Omental fat pad (tissue), 4 donors: Measurements from ENCODE around the gene TRAF2. TPM values are rescaled to one million over a fixed set of nuclear protein-coding genes. Genes with fewer than 3 reads are reported as not detected.

Experiments
- ATAC-seq: fragments of 150-250 bp; one replicate; pipeline ENCODE4 v1.9.1; 2016; ENCODE audit warnings: mild to moderate bottlenecking, moderate library complexity; ENCODE audit not compliant: low FRiP score
- DNase-seq: peaks from one replicate; pipeline ENCODE4 v3.0.0-alpha.2; 2019; ENCODE audit warnings: low spot score
- total RNA-seq, 4 donors: library from RNA; depleted of rRNA; stranded (reverse); fragments of >200 nt; gene quantifications; one replicate each; pipeline ENCODE4 v1.1.0, GENCODE V29; 2016
- TF ChIP-seq, protein P1 (sequence below), 3 donors: fragments of 450-650 bp; IDR thresholded peaks; one replicate each; pipeline ENCODE4 v1.5.1; 2016 to 2017; ENCODE audit warnings: antibody characterized with exemption in 3 of 3, mild to moderate bottlenecking in 3 of 3, moderate library complexity in 2 of 3

Gene TRAF2
- total RNA-seq, 4 donors from 2014 or later = 3.2 to 9.1 (median 5.1) TPM

DNA sequence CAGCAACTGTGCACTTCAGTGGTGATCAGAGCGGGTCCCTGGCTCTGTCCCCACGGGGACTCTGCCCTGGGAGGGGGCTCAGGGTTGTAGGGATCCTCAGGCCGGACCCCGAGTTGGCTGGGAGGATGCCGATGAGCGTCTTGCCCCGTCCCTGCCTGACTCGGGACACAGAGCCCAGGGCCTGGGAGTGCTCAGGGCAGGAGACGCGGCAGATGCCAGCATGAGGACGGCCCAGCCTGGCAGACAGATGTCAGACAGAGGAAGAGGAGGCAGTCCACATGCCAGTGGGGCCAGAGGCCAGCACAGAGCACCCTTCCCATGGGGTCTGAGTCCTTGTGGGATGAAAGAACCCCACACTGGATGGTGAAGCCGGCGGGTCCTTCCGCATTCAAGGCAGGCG is 77.0 kb downstream of the TRAF2 start:
- TF ChIP-seq, protein P1, sequence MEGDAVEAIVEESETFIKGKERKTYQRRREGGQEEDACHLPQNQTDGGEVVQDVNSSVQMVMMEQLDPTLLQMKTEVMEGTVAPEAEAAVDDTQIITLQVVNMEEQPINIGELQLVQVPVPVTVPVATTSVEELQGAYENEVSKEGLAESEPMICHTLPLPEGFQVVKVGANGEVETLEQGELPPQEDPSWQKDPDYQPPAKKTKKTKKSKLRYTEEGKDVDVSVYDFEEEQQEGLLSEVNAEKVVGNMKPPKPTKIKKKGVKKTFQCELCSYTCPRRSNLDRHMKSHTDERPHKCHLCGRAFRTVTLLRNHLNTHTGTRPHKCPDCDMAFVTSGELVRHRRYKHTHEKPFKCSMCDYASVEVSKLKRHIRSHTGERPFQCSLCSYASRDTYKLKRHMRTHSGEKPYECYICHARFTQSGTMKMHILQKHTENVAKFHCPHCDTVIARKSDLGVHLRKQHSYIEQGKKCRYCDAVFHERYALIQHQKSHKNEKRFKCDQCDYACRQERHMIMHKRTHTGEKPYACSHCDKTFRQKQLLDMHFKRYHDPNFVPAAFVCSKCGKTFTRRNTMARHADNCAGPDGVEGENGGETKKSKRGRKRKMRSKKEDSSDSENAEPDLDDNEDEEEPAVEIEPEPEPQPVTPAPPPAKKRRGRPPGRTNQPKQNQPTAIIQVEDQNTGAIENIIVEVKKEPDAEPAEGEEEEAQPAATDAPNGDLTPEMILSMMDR (IDR thresholded peaks at IDR 0.05) = no peak
- DNase-seq (no peak), ATAC-seq (no peak)

DNA sequence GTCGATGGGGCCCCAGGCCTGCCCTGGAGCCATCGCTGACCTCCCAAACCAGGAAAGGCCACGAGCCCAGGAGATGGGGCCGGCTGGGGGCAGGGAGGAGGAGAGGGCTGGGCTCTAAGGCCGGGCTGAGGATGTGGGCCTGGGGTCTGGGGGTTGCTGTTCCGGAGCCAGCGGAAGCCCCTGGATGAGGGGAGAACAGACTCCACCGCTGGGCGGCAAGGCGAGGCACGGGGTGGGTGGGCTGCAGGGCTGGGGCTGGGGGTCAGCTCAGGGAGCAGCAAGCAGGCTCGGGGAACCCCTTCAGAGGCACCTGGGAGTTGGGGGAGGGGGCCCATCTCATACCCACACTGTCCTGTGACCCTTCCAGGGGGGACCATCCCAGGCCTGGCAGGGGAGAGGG is 77.4 kb downstream of the TRAF2 start:
- no peak for DNase-seq
- TF ChIP-seq, protein P1 (IDR thresholded peaks at IDR 0.05) = no peak
- no peak for ATAC-seq

DNA sequence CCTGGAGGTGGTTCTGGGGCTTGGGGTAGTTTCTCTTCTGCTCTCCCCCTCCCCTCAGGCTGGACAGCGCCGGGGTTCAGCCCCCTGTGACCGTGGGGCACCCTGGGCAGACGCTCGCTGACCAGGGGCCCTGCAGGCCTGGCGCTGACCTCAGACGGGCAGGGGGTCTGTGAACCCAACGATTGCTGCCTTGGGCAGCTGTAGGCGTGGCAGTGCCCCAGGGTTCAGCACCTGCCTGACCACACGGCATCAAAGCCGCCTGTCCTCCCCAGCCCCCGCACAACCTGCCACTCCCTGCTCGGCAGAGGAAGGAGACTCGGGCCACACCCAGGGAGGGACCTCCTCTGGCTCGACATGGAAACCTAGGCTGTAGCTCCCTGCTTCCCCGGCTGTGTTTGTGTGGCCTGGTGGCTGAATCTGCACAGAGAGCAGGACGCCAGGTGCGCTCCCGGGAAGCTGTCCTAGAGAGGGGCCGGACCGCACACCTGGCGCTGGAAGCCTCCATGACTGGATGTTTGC is 77.9 kb downstream of the TRAF2 start:
- ATAC-seq (no peak), DNase-seq (no peak)
- TF ChIP-seq, protein P1 (IDR thresholded peaks at IDR 0.05) = no peak

DNA sequence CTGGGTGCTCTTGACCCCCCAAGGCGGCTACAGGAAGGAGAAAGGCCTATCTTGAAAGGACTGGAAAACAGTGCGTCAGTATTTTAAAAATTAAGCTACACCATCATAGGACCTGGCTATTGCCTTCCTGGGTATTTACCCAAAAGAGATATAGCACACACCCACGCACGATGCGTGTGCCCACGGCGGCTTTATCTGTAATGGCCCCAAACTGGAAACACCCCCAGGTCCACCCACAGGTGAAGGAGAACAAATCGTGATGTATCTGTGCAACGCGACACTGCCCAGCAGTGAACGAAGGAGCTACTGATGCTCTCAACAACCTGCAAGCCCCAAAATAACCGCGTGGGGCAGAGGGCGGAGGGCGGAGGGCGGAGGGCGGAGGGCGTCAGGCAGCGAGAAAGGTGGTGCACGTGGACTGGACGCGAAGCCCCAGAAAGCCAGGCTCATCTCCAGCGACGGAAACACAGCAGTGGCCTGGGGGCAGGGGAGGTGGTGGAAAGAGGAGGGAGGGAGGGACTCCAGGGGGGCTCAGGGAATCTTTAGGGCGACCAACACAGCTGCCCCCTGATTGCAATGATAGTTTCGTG is 78.6 kb downstream of the TRAF2 start:
- TF ChIP-seq, protein P1 (IDR thresholded peaks at IDR 0.05) = no peak
- DNase-seq = no peak
- no peak for ATAC-seq

DNA sequence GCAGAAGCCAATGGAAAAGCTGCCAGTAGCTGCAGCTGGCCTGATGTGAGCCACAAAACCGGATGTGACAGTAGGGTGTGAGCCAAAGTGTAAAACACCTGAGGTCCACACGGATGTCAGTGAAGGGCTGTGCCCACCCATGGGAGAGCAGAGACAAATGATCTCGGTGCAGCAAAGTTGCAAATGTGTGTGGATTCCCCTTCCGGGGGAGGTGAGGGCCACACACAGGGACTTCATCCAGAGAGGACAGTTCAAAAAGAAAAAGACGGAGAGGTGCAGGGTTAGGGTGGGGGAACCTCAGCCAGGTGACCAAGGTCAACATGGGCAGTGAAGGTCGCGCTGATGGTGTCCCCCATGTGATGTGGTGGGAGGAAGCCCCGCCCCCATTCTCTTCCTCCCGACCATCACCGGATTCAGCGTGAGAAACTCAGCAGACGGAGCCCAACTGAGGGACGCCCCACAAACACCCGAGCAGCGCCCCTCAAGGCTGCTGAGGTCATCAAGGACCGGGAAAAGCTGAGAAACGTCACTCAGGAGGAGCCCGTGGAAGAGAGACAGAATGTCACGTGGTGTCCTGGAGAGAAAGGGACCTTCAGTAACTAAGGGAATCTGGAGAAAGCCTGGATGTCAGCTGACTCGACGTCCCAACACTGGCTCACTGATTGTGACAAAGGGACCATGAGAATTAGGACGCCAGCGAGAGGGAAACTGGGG is 79.6 kb downstream of the TRAF2 start:
- no peak for ATAC-seq
- TF ChIP-seq, protein P1 (IDR thresholded peaks at IDR 0.05) = no peak
- DNase-seq = no peak

DNA sequence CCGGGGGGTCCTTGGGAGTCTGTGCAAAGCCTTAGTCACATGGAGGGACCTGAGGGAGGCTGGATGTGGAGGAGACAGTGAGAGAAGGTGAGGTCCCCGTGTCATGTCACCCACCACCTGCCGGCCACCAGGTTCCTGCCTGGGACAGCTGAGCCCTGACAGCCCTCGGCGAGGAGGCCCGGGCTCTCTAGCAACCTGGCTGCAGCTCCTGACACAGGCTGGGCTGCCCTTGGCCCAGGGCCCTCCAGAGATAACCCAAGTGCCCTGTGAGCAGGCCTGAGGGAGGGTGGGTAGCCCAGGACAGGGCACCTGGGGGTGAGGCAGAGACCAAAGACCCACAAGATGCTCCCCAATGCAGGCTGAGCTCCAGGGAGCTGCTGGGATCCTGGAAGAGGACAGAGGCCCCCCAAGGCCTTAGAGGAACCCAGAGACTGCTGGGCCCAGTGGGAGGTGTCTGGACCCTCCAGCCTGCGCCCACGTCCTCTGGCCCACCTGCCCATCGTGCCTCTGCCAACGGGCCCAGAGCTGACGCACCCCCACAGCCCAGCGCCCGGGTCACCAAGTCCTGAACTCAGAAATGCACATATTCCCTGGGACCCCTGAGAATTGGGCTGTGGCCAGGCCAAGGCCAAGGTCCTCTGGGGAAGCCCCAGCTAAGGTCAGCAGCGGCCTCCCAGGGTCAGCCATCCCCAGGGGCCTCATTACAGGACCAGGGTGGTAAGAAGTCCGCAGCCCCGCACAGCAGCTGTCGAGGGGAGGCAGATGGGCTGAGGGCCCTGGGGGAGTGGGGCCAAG is 82.2 kb downstream of the TRAF2 start:
- TF ChIP-seq, protein P1 (IDR thresholded peaks at IDR 0.05) = no peak
- ATAC-seq = no peak
- no peak for DNase-seq
